Activated T-cell treated with anti-CD3 and anti-CD28 coated beads, Interleukin-2, amount 50 U/mL, for 72 hours (primary cell): ENCODE results near the gene SCIMP. TPM values are rescaled to one million over a fixed set of nuclear protein-coding genes. Genes with fewer than 3 reads are reported as not detected.
"Not testable (repeated sequence)": the region's sequence is repeated elsewhere in the genome, so short reads cannot be mapped to it uniquely, and the experiment has no call there.

Source experiments
- ATAC-seq, 2 donors: fragments of 150-1000 bp; cut with Tn5 transposase; replicated peaks in 1 of 2; 2 replicates each; pipeline ENCODE4 v1.10.0; 2021; ENCODE audit warnings: moderate library complexity in 2 of 2, mild to moderate bottlenecking in 1 of 2
- DNase-seq, 2 donors: peaks; one replicate each; pipeline ENCODE4 v3.0.0; 2021 to 2022; ENCODE audit warnings: mixed read lengths in 1 of 2
- H3K27ac Mint-ChIP-seq: one replicate; pipeline ENCODE4 v1.8.0; 2022; ENCODE audit warnings: mild to moderate bottlenecking, moderate library complexity, mixed read lengths
- H3K27me3 Mint-ChIP-seq: one replicate; pipeline ENCODE4 v1.8.0; 2022; ENCODE audit warnings: low read depth, mixed read lengths
- H3K36me3 Mint-ChIP-seq, 2 donors: one replicate each; pipeline ENCODE4 v1.8.0; 2022; ENCODE audit warnings: mixed read lengths in 2 of 2, mild to moderate bottlenecking in 1 of 2; ENCODE audit not compliant: insufficient read depth in 2 of 2
- H3K4me1 Mint-ChIP-seq: one replicate; pipeline ENCODE4 v1.8.0; 2022; ENCODE audit warnings: low read depth, mixed read lengths
- H3K4me3 Mint-ChIP-seq, 2 donors: one replicate each; pipeline ENCODE4 v1.8.0; 2022; ENCODE audit warnings: mild to moderate bottlenecking in 2 of 2, mixed read lengths in 2 of 2, moderate library complexity in 2 of 2
- H3K9me3 Mint-ChIP-seq, 2 donors: one replicate each; pipeline ENCODE4 v1.8.0; 2022; ENCODE audit warnings: mixed read lengths in 2 of 2
- total RNA-seq, 2 donors: library from RNA; stranded (reverse); gene quantifications; one replicate each; pipeline ENCODE4 v1.2.3, GENCODE V29; 2022

The SCIMP gene
- total RNA-seq, 2 donors from 2014 or later = not detected

GRCh38 chr17:5198472-5198871 lies 36.2 kb downstream of the SCIMP start:
- DNase-seq = no peak
- Mint-ChIP-seq H3K4me1 (peaks cover 9% of the 10 kb centered on the region), H3K9me3 (no peaks in the 10 kb centered on the region), H3K36me3 (no peaks in the 10 kb centered on the region), H3K4me3 (no peak overlapping the region), H3K27ac (no peak overlapping the region), H3K27me3 (no peaks in the 10 kb centered on the region)
- no peak for ATAC-seq

DNA sequence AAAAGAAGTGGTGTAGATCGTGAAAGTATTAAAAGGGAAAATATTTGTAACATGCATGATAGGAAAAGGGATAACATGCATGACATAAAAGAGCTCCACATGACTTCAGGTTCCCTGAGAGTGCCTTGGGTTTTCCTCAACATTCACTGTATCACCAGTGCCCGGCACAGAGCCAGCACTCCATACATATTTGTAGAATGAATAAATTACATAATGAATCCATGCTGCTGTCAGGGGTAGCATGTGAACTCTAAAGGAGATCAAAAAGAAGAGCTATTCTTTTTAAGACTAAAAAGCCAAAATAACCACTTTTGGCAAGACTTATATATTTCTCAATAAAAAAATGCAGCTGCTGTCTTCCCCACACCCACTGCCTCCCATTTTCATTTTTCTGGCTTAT lies 40.3 kb downstream of the SCIMP start:
- no peaks in the 10 kb centered on the region for H3K27me3 Mint-ChIP-seq
- H3K27ac Mint-ChIP-seq = no peak overlapping the region
- H3K4me1 Mint-ChIP-seq = peaks cover 44% of the 10 kb centered on the region
- ATAC-seq = no peak
- DNase-seq = no peak
- peaks cover 2 to 3% of the 10 kb centered on the region in 2 donors for H3K9me3 Mint-ChIP-seq
- H3K4me3 Mint-ChIP-seq = no peak overlapping the region
- peaks cover 10 to 18% of the 10 kb centered on the region in 2 donors for H3K36me3 Mint-ChIP-seq

GRCh38 chr17:5191541-5192417 lies 42.9 kb downstream of the SCIMP start, which contains the start of gene ZNF594:
Gene ZNF594 (minus strand): TSS chr17:5191868. CDS start chr17:5184256, 7,612 bp downstream.
- Mint-ChIP-seq H3K27me3 (no peaks in the 10 kb centered on the region), H3K4me3 (peak within 1 kb of the TSS; percentile 87 to 95)

DNA sequence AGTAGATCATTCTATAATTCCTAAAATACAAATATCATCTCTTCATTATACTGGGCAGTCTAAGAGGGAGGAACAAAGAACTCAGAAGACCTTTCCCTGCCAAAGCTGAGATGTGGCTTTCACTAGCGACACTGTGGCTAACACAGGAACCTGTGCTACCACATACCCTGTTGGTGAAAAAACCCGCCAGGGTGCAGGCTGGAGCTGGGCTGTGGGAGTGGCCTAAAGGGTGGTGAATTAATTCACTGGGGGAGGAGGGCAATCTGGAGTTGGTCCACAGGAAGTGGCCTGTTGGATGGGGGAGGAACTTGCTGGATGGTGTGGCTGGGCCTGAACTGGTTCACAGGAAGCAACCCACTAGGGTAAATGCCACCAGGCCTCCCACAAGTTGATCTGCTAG lies 50.4 kb downstream of the SCIMP start:
- DNase-seq (no peak), ATAC-seq (no peak)
- peaks cover 59 to 78% of the 10 kb centered on the region in 2 donors for H3K36me3 Mint-ChIP-seq
- H3K27ac Mint-ChIP-seq = no peak overlapping the region
- peaks cover 25 to 40% of the 10 kb centered on the region in 2 donors for H3K9me3 Mint-ChIP-seq
- H3K4me1 Mint-ChIP-seq = no peaks in the 10 kb centered on the region
- H3K27me3 Mint-ChIP-seq = no peaks in the 10 kb centered on the region
- H3K4me3 Mint-ChIP-seq = no peak overlapping the region

More at GRCh38 chr17:5191541-5192417, 42.9 kb downstream of the SCIMP start, which contains the start of gene ZNF594:
- H3K9me3 Mint-ChIP-seq = peaks cover 9 to 13% of the 10 kb centered on the region in 2 donors
- peaks cover 21 to 36% of the 10 kb centered on the region in 2 donors for H3K36me3 Mint-ChIP-seq
- DNase-seq (peak; percentile 99), ATAC-seq (peak; percentile 100)
- peak within 1 kb of the TSS; percentile 67 for H3K27ac Mint-ChIP-seq
- H3K4me1 Mint-ChIP-seq = peaks cover 34% of the 10 kb centered on the region

DNA sequence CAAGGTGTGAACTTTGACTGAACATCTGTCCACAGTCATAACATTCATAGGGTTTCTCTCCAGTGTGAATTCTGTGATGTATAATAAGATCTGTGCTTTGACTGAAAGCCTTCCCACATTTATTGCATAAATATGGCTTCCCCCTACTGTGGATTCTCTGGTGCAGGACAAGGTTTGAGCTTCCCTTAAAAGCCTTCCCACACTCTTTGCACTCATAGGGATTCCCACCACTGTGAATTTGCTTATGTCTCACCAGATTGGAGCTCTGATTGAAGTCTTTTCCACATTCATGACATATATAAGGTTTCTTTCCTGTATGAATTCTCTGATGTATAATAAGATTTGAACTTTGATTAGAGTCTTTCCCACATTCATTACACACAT lies 51.3 kb downstream of the SCIMP start:
- DNase-seq (no peak), ATAC-seq (no peak)
- H3K4me3 Mint-ChIP-seq = no peak overlapping the region
- no peaks in the 10 kb centered on the region for H3K4me1 Mint-ChIP-seq
- peaks cover 58 to 80% of the 10 kb centered on the region in 2 donors for H3K36me3 Mint-ChIP-seq
- no peaks in the 10 kb centered on the region for H3K27me3 Mint-ChIP-seq
- H3K9me3 Mint-ChIP-seq = peaks cover 25 to 42% of the 10 kb centered on the region in 2 donors
- peak overlapping the region; percentile 72 for H3K27ac Mint-ChIP-seq

DNA sequence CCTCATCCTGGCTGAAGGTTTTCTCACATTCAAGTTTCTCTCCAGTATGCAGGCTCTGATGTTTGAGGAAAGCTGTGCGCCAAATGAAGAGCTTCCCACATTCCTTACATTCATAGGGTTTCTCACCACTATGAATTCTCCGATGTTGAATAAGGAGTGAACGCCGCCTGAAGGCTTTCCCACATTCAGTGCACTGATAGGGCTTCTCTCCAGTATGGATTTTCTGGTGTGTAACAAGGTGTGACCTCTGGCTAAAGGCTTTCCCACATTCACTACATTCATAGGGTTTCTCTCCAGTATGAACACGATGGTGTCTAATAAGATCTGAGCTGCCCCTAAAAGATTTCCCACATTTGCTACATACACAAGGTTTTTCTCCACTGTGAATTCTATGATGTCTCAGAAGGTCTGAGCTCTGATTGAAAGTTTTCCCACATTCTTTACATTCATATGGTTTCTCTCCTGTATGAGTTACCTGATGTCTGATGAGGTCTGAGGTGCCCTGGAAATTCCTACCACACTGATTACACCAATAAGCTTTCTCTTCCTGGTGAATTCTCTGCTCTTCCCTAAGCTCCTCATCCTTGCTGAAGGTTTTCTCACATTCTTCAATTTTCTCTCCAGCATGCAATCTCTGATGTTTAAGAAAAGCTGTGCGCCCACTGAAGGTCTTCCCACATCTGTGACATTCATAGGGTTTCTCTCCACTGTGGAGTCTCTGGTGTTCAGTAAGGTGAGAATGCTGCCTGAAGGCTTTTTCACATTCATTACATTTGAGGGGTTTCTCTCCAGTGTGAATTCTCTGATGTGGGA lies 51.9 kb downstream of the SCIMP start:
- ATAC-seq = no peak
- H3K9me3 Mint-ChIP-seq = peaks cover 20 to 42% of the 10 kb centered on the region in 2 donors
- peak overlapping the region; percentile 77 for H3K27ac Mint-ChIP-seq
- H3K4me1 Mint-ChIP-seq = no peaks in the 10 kb centered on the region
- H3K4me3 Mint-ChIP-seq = no peak overlapping the region
- no peak for DNase-seq
- peaks cover 55 to 75% of the 10 kb centered on the region in 2 donors for H3K36me3 Mint-ChIP-seq
- H3K27me3 Mint-ChIP-seq = no peaks in the 10 kb centered on the region

- peak overlapping the region; percentile 77 for H3K27ac Mint-ChIP-seq
- DNase-seq = no peak
- no peaks in the 10 kb centered on the region for H3K27me3 Mint-ChIP-seq
- peaks cover 48 to 70% of the 10 kb centered on the region in 2 donors for H3K36me3 Mint-ChIP-seq
- no peak overlapping the region for H3K4me3 Mint-ChIP-seq
- no peaks in the 10 kb centered on the region for H3K4me1 Mint-ChIP-seq
- peaks cover 14 to 35% of the 10 kb centered on the region in 2 donors for H3K9me3 Mint-ChIP-seq
- ATAC-seq = no peak
Observed at GRCh38 chr17:5181509-5182305, 53.0 kb downstream of the SCIMP start.

GRCh38 chr17:5179003-5179402 lies 55.7 kb downstream of the SCIMP start:
- no peak for ATAC-seq
- Mint-ChIP-seq H3K36me3 (peaks cover 50 to 66% of the 10 kb centered on the region in 2 donors), H3K4me1 (no peaks in the 10 kb centered on the region), H3K9me3 (peaks cover 7 to 34% of the 10 kb centered on the region in 2 donors), H3K4me3 (no peak overlapping the region), H3K27me3 (no peaks in the 10 kb centered on the region), H3K27ac (no peak overlapping the region)
- no peak for DNase-seq

GRCh38 chr17:5175027-5175426 lies 59.6 kb downstream of the SCIMP start:
- peaks cover 2 to 16% of the 10 kb centered on the region in 2 donors for H3K9me3 Mint-ChIP-seq
- H3K27me3 Mint-ChIP-seq = not testable (repeated sequence)

DNA sequence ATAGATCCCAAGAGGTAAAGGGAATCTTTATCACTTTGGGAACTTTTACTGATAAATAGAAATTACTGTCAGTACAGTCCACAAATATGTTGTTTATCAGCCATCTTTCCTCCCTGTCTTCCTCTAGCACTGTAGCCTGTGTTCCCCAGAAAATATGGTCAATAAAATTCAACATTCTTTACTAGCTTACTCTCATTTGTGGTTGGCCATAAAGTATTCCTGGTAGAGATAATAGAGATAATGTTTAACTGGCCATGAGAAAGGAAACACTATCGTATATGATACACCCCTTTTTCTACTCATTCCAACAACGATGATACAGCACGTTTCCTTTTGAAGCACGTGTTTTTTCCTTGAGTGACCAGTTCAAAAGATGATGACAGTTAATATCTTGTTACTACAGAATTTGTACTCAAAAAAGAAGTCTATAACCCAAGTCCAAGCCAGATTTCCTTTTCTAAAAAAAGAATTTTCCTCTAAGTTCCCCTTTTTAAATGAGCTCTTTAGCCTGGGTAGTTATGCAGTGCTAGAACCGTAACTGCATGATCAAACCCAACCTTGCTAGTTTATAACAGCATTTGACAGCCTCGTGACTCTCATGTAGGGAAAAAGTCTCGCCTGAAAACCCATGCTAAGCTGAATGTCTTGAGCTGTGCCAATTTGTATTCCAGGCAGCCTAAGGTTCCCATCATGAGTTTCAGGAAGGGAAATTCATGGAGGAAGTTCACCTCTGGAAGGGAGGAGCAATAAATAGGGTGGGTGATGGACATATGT lies 68.7 kb downstream of the SCIMP start:
- H3K27me3 Mint-ChIP-seq = peaks cover 16% of the 10 kb centered on the region
- not testable (repeated sequence) for H3K27ac Mint-ChIP-seq, ATAC-seq, H3K4me3 Mint-ChIP-seq, H3K36me3 Mint-ChIP-seq, DNase-seq, H3K4me1 Mint-ChIP-seq, H3K9me3 Mint-ChIP-seq

More at GRCh38 chr17:5175027-5175426, 59.6 kb downstream of the SCIMP start:
- peaks cover 16 to 33% of the 10 kb centered on the region in 2 donors for H3K36me3 Mint-ChIP-seq
- H3K27ac Mint-ChIP-seq, ATAC-seq, DNase-seq, H3K4me1 Mint-ChIP-seq, H3K4me3 Mint-ChIP-seq: not testable (repeated sequence)

DNA sequence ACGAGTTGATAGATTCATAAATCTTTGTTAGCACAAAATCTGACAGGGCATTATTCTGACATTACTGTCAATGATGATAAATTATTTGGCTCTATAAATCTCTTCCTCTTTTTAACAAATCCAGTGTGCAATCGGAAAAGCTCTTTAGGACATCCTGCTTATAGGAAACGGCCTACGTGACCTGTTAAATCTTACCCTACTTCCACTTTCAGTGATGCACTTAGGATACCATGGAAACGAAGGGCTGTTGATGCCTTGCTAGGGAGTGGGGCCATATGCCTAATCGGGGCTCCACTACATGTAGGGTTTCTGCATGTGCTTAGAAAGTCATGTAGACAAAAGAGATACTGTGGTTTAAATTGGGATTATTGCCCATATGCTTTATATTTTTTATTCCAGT lies 70.2 kb downstream of the SCIMP start:
- ATAC-seq = no peak
- no peaks in the 10 kb centered on the region for H3K36me3 Mint-ChIP-seq
- H3K4me1 Mint-ChIP-seq = no peaks in the 10 kb centered on the region
- DNase-seq = no peak
- no peak overlapping the region for H3K4me3 Mint-ChIP-seq
- no peaks in the 10 kb centered on the region for H3K9me3 Mint-ChIP-seq
- H3K27ac Mint-ChIP-seq = no peak overlapping the region
- peaks cover 16% of the 10 kb centered on the region for H3K27me3 Mint-ChIP-seq

DNA sequence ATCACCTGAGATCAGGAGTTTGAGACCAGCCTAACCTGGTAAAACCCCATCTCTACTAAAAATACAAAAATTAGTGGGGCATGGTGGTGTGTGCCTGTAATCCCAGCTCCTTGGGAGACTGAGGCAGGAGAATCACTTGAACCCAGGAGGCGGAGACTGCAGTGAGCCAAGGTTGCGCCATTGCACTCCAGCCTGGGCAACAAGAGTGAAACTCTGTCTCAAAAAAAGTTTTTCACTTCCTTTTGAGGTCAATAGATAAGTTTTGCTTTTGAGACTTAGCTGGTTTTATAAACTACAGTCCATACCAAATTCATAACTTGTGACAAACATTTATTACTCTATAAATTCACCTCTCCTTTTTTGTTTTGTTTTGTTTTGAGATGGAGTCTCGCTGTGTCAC lies 72.9 kb downstream of the SCIMP start:
- DNase-seq, ATAC-seq, H3K27ac Mint-ChIP-seq, H3K4me1 Mint-ChIP-seq, H3K9me3 Mint-ChIP-seq, H3K36me3 Mint-ChIP-seq, H3K4me3 Mint-ChIP-seq: not testable (repeated sequence)
- peaks cover 22% of the 10 kb centered on the region for H3K27me3 Mint-ChIP-seq
